IPS-18c (cell line): ENCODE measurements around the gene TM7SF2.
A peak's percentile ranks its signal among the peaks of the same experiment; 100 is the strongest.

Experiments used
- H3K4me3 ChIP-seq: 2 replicates; pipeline ENCODE4 v1.7.0; 2013; ENCODE audit warnings: low read depth, mild to moderate bottlenecking, low read length, moderate library complexity; ENCODE audit not compliant: insufficient read depth
- H3K9me3 ChIP-seq: one replicate; pipeline ENCODE4 v1.6.1; 2013; ENCODE audit warnings: mild to moderate bottlenecking, low read length, moderate library complexity; ENCODE audit not compliant: control insufficient read depth, insufficient read depth

Gene TM7SF2

GRCh38 chr11:65111744-65112545 is at the start of gene TM7SF2:
TM7SF2 (plus strand) TSS chr11:65111872; CDS start chr11:65112016, 144 bp downstream.
- Histone ChIP-seq H3K4me3 (peak within 1 kb of the TSS; percentile 83), H3K9me3 (peaks cover 5% of the 10 kb centered on the region)

- peaks cover 2% of the 10 kb centered on the region for H3K9me3 ChIP-seq
- no peak overlapping the region for H3K4me3 ChIP-seq
Observed at GRCh38 chr11:65063532-65063931, 48.1 kb upstream of the TM7SF2 start.

DNA sequence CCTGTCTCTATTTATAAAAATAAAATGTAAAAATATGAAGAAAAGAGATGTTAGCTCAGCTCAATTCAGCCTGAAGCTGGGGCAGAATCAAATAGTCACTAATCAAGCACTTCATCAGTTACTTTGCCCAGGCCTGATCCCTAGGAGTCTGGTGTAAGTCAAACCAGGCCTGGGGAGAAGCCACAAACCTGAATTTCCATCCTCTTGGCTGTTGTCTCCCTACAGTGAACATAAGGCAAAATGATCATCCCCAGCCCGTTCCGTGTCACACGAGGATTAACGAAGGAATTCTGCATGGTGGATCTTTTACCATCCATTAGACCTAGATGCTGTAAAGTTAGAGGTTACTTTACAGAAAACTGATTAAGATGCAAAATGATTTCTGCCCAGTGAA is 46.8 kb upstream of the TM7SF2 start:
- peaks cover 2% of the 10 kb centered on the region for H3K9me3 ChIP-seq

GRCh38 chr11:65065851-65066250 is 45.8 kb upstream of the TM7SF2 start:
- no peak overlapping the region for H3K4me3 ChIP-seq

More for the DNA sequence above, 46.8 kb upstream of the TM7SF2 start:
- H3K4me3 ChIP-seq: no peak overlapping the region

DNA sequence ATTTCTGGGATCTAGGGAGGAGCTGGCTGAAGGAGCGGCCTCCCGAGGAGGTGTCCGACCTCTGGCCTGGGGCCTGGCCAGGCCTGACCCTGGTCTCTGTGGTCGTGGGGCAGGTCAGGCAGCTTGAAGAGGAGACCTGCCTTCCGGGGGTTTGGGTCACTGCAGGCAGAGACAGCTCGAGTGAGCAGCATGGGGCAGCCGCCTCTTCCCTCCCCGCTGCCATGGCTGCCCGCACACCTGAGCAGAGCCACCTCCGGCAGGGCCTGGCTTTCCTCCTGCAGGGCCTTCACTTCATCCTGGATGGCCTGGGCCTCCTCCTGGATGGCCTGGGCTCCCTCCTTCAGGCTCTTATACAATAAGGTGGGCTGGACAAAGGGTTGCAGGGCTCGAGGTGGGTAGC is 45.4 kb upstream of the TM7SF2 start:
- no peak overlapping the region for H3K4me3 ChIP-seq

More at GRCh38 chr11:65065851-65066250, 45.8 kb upstream of the TM7SF2 start:
- no peaks in the 10 kb centered on the region for H3K9me3 ChIP-seq

GRCh38 chr11:65066805-65067291 is 44.8 kb upstream of the TM7SF2 start:
- no peaks in the 10 kb centered on the region for H3K9me3 ChIP-seq

More for the DNA sequence above, 45.4 kb upstream of the TM7SF2 start:
- no peaks in the 10 kb centered on the region for H3K9me3 ChIP-seq

GRCh38 chr11:65067446-65067845 is 44.2 kb upstream of the TM7SF2 start:
- Histone ChIP-seq H3K9me3 (no peaks in the 10 kb centered on the region), H3K4me3 (no peak overlapping the region)

More at GRCh38 chr11:65066805-65067291, 44.8 kb upstream of the TM7SF2 start:
- no peak overlapping the region for H3K4me3 ChIP-seq

DNA sequence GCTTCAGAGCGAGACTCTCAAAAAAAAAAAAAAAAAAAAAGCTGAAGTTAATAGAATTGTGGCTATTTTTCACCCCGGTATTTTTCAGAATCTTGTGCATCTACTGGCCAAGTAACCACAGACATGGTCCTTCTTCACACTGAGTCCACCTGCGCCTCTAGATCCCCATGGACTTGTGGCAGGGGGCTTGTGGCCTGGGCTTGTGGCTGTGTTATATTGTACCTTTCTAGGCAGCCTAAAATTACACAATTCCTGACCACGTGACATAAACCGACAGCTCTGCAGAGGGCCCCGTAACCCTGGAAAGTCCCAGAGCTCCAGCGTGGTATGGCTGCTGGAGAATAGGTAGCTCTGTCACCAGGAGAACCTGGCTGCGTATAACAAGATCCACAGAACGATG is 42.5 kb upstream of the TM7SF2 start:
- Histone ChIP-seq H3K9me3 (no peaks in the 10 kb centered on the region), H3K4me3 (no peak overlapping the region)

GRCh38 chr11:65071907-65072630 is 39.6 kb upstream of the TM7SF2 start:
- H3K4me3 ChIP-seq: no peak overlapping the region

GRCh38 chr11:65072631-65072966 is 39.1 kb upstream of the TM7SF2 start:
- Histone ChIP-seq H3K9me3 (no peaks in the 10 kb centered on the region), H3K4me3 (no peak overlapping the region)

More at GRCh38 chr11:65071907-65072630, 39.6 kb upstream of the TM7SF2 start:
- H3K9me3 ChIP-seq: no peaks in the 10 kb centered on the region

DNA sequence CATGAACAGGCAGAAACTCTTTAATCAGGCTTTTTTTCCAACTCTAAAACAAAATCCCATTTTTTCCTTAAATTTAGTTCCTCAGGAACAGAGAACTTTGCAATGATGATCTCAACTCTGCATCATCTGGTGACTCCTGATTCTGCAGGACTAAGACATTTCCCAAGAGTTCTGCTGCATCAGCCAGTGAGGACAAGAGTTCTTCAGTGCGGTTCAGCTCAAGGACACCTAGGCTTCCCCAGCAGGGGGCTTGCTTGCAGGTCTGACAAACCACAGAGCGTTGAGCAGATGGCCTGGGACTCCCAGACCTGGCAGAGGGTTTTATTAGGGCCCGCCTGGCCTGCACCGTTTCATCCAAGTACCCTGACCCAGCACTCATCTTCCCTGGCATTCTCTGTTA is 34.2 kb upstream of the TM7SF2 start:
- Histone ChIP-seq H3K9me3 (no peaks in the 10 kb centered on the region), H3K4me3 (no peak overlapping the region)

DNA sequence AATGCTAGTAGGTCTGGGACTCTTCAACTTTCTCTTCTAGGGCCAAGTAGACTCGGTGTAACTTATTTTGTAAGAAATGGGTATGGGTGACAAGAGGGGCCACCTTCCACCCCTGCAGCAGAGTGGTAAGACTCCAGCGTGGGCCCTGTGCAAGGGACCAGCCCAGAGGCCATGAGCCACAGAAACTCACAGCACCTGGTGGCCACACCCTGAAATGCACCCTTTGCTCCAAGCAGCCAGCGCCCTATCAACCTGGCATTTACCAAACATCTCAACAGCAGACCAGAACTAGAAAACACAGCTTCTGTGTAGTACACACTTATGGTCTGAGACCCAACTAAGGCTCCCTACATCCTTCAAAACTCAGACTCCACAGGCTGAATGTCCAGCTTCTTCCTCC is 33.5 kb upstream of the TM7SF2 start:
- Histone ChIP-seq H3K9me3 (no peaks in the 10 kb centered on the region), H3K4me3 (no peak overlapping the region)

- H3K9me3 ChIP-seq: no peaks in the 10 kb centered on the region
- no peak overlapping the region for H3K4me3 ChIP-seq
Observed at GRCh38 chr11:65078786-65079342, 32.8 kb upstream of the TM7SF2 start.

DNA sequence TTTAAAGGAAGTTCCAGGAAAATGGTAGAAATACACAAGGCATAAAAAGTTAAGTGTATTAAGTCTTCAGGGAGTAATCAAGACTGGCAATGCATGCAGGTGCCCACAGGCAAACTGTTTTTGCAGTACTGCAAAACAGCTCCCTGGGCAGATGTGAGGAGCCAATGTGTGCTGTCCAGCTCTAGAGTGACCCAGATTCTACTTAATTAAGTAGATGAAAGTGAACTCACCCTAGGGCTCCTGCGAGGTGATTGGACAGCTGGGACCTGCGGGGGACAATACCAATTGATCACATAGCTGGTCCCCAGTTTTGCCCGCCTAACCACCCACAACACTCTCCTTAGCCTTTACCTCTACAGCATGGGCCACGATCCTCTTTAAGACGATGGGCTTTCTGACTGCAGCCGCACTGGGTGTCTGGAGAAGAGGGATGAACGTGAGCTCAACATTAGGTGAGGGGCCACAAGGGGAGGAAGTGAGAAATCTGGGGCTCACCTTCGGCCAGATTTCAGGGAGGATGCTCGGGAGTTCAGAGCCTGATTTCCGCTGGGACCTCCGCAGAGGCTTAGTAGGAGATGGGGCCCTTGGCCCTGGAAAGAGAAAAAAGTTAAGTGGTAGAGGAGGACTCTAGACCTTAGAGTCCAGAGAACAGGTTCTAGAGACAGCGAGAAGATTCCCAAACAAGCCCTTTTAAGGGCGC is 28.4 kb upstream of the TM7SF2 start:
- no peaks in the 10 kb centered on the region for H3K9me3 ChIP-seq

DNA sequence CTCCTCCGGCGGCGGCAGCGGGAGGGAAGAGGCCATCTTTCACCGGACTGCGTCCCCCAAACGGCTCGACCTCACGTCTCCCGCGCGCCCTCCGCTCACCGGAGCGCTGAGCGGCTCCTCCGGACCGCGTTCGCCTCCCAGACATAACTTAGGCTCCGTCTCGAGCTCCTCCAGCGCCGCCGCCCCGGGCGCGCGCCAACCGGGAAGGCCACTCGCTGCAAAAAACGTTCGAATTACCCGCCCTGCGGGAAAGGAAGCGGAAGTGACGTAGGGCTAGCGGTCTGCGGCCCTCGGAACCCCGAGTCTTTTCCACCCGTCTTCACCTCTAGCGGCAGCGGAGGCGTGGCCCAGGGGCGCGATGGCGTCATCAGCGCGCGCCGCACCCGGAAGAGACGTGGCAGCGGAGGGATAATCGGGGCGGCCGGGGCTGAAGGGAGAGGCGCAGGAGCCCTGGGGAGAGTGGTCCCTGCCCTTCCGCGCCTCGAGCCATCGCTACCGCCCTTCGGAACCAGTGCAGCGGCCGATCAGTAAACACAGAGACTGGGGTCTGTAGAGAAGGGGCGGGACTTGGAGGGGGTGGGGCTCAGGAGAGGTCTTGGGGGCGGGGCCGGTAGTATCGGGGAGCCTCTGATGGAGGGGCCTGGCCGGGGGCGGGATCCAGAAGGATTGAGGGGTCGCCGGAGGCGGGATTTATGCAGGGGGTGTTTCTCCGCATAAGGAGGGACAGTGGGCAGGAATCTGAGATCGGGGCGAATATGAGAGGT is 27.7 kb upstream of the TM7SF2 start, which contains the start of the genes CDCA5 and ZFPL1:
Gene CDCA5, minus strand, starts transcription at position 207 of the 764 bp plus-strand sequence. Its CDS starts 62 bp downstream, at position 145.
Gene ZFPL1, plus strand, starts transcription at position 389 of the 764 bp plus-strand sequence. CDS start 477 bp downstream, outside the sequence.
- H3K9me3 ChIP-seq: no peaks in the 10 kb centered on the region

More for the DNA sequence above, 28.4 kb upstream of the TM7SF2 start:
- peak overlapping the region; percentile 99 for H3K4me3 ChIP-seq

GRCh38 chr11:65084598-65085375 is 26.9 kb upstream of the TM7SF2 start:
- Histone ChIP-seq H3K4me3 (peak overlapping the region; percentile 99), H3K9me3 (no peaks in the 10 kb centered on the region)

More for the DNA sequence above, 27.7 kb upstream of the TM7SF2 start, which contains the start of the genes CDCA5 and ZFPL1:
- H3K4me3 ChIP-seq: peak within 1 kb of the TSS; percentile 99
